ENCODE measurements around the gene USH2A. TPM values are rescaled to one million over a fixed set of nuclear protein-coding genes. Genes with fewer than 3 reads are reported as not detected.

The USH2A gene
- total and polyA plus RNA-seq, 12 donors = 0.03 to 1.9 (median 0.16) TPM; not detected in 3

- no peak for DNase-seq
- Histone ChIP-seq H3K27me3 (no peaks in the 10 kb centered on the region), H3K4me1 (replicated peaks in 1 of 2) (no peaks in the 10 kb centered on the region), H3K27ac (no peak overlapping the region), H3K9me3 (replicated peaks in 1 of 3) (no peaks in the 10 kb centered on the region), H3K36me3 (replicated peaks in 1 of 2) (no peaks in the 10 kb centered on the region), H3K4me3 (no peak overlapping the region)
- intact Hi-C loops (cut with DNase I) = no loop called here
- no peak for TF ChIP-seq CTCF (IDR thresholded peaks at IDR 0.05)
- no peak for TF ChIP-seq POLR2A (IDR thresholded peaks at IDR 0.05)
- 61 to 64% (median 62%) methylated on average over 6 of the region's 6 CpGs for WGBS, 4 donors
Measured at GRCh38 chr1:215900684-215901083, 522.6 kb downstream of the USH2A start.

- no peak overlapping the region for H3K27ac ChIP-seq
- no peaks in the 10 kb centered on the region for H3K4me1 ChIP-seq (replicated peaks in 1 of 2)
- DNase-seq = no peak
- no peaks in the 10 kb centered on the region for H3K27me3 ChIP-seq
- intact Hi-C loops (cut with DNase I) = no loop called here
- WGBS, 4 donors = 82 to 90% (median 85%) methylated on average over 5 of the region's 5 CpGs
- no peak for TF ChIP-seq CTCF (IDR thresholded peaks at IDR 0.05)
- TF ChIP-seq POLR2A (IDR thresholded peaks at IDR 0.05) = no peak
- H3K9me3 ChIP-seq (replicated peaks in 1 of 3) = no peaks in the 10 kb centered on the region
- no peak overlapping the region for H3K4me3 ChIP-seq
- no peaks in the 10 kb centered on the region for H3K36me3 ChIP-seq (replicated peaks in 1 of 2)
Measured at GRCh38 chr1:215899901-215900300, 523.3 kb downstream of the USH2A start.

- H3K27me3 ChIP-seq = no peaks in the 10 kb centered on the region
- intact Hi-C loops (cut with DNase I) = no loop called here
- DNase-seq = no peak
- no peak overlapping the region for H3K27ac ChIP-seq
- no peak for TF ChIP-seq POLR2A (IDR thresholded peaks at IDR 0.05)
- TF ChIP-seq CTCF (IDR thresholded peaks at IDR 0.05) = no peak
- no peaks in the 10 kb centered on the region for H3K9me3 ChIP-seq (replicated peaks in 1 of 3)
- no peaks in the 10 kb centered on the region for H3K36me3 ChIP-seq (replicated peaks in 1 of 2)
- no peaks in the 10 kb centered on the region for H3K4me1 ChIP-seq (replicated peaks in 1 of 2)
- H3K4me3 ChIP-seq = no peak overlapping the region
- WGBS, 4 donors = 64 to 80% (median 68%) methylated on average over 3 of the region's 3 CpGs
Measured at GRCh38 chr1:215895893-215896292, 527.4 kb downstream of the USH2A start.

- intact Hi-C loops (cut with DNase I) = no loop called here
Measured at GRCh38 chr1:215895276-215895675, 528.0 kb downstream of the USH2A start.

More at GRCh38 chr1:215895276-215895675, 528.0 kb downstream of the USH2A start:
- H3K27ac ChIP-seq = no peak overlapping the region
- H3K27me3 ChIP-seq = no peaks in the 10 kb centered on the region
- no peak for DNase-seq
- no peaks in the 10 kb centered on the region for H3K36me3 ChIP-seq (replicated peaks in 1 of 2)
- no peaks in the 10 kb centered on the region for H3K9me3 ChIP-seq (replicated peaks in 1 of 3)
- 60 to 75% (median 69%) methylated on average over 2 of the region's 2 CpGs for WGBS, 4 donors
- H3K4me3 ChIP-seq = no peak overlapping the region
- TF ChIP-seq POLR2A (IDR thresholded peaks at IDR 0.05) = no peak
- no peak for TF ChIP-seq CTCF (IDR thresholded peaks at IDR 0.05)
- H3K4me1 ChIP-seq (replicated peaks in 1 of 2) = no peaks in the 10 kb centered on the region

Measured in adrenal gland (tissue), 12 donors.